Fibroblast of skin of abdomen (primary cell): ENCODE measurements around the gene TM2D1. TPM values are rescaled to one million over a fixed set of nuclear protein-coding genes. Genes with fewer than 3 reads are reported as not detected.
A peak's percentile ranks its signal among the peaks of the same experiment; 100 is the strongest.
"Not testable (repeated sequence)": the region's sequence is repeated elsewhere in the genome, so short reads cannot be mapped to it uniquely, and the experiment has no call there.

Source experiments
- DNase-seq: peaks from one replicate; pipeline ENCODE4 v3.0.0-alpha.2; 2013
- polyA plus RNA-seq, 2 experiments: library from polyadenylated mRNA; unstranded; fragments of 120-200 nt; gene quantifications; one replicate each; pipeline ENCODE4 v1.2.1, GENCODE V29; 2013; ENCODE audit not compliant: insufficient read length in 2 of 2

TM2D1 gene
- polyA plus RNA-seq (2013, experiment 1 of 2; ENCODE audit: insufficient read length), result 39.9 TPM
- 38.7 TPM for polyA plus RNA-seq (2013, experiment 2 of 2; ENCODE audit: insufficient read length)

GRCh38 chr1:61724813-61725694, at the start of gene TM2D1:
Gene TM2D1 (minus strand): TSS chr1:61725141. CDS start chr1:61725120, 21 bp downstream.
- peak; percentile 89 for DNase-seq

- DNase-seq, result no peak
Observed at GRCh38 chr1:61770131-61770530, 45.2 kb upstream of the TM2D1 start.

- DNase-seq, result peak; percentile 68
Observed at GRCh38 chr1:61757950-61758349, 33.0 kb upstream of the TM2D1 start.

GRCh38 chr1:61756773-61757172, 31.8 kb upstream of the TM2D1 start:
- no peak for DNase-seq

GRCh38 chr1:61754545-61754944, 29.6 kb upstream of the TM2D1 start:
- DNase-seq, result no peak

- DNase-seq, result no peak
Observed at GRCh38 chr1:61753998-61754508, 29.1 kb upstream of the TM2D1 start.

GRCh38 chr1:61752921-61753389, 28.0 kb upstream of the TM2D1 start:
- DNase-seq, result no peak

- DNase-seq, result no peak
Observed at GRCh38 chr1:61749574-61749973, 24.6 kb upstream of the TM2D1 start.

GRCh38 chr1:61748566-61748965, 23.6 kb upstream of the TM2D1 start:
- DNase-seq, result no peak

- DNase-seq, result peak; percentile 35
Observed at GRCh38 chr1:61746813-61747212, 21.9 kb upstream of the TM2D1 start.

- no peak for DNase-seq
Observed at GRCh38 chr1:61743716-61744580, 19.0 kb upstream of the TM2D1 start.

GRCh38 chr1:61743431-61743705, 18.4 kb upstream of the TM2D1 start:
- no peak for DNase-seq

GRCh38 chr1:61742620-61743430, 17.9 kb upstream of the TM2D1 start:
- peak; percentile 37 for DNase-seq

- peak; percentile 9 for DNase-seq
Observed at GRCh38 chr1:61741711-61742619, 17.0 kb upstream of the TM2D1 start, which contains the start of gene PATJ. Gene PATJ (plus strand): TSS chr1:61742480. CDS start chr1:61762893, 20,413 bp downstream.

- no peak for DNase-seq
Observed at GRCh38 chr1:61740751-61741700, 16.1 kb upstream of the TM2D1 start.

GRCh38 chr1:61732726-61733125, 7.8 kb upstream of the TM2D1 start:
- no peak for DNase-seq

- DNase-seq, result not testable (repeated sequence)
Observed at GRCh38 chr1:61730679-61731078, 5.7 kb upstream of the TM2D1 start.

GRCh38 chr1:61727544-61727943, 2.6 kb upstream of the TM2D1 start:
- no peak for DNase-seq

GRCh38 chr1:61724506-61724812, 482 bp downstream of the TM2D1 start:
- DNase-seq, result no peak
